Measurements from ENCODE around the gene IGSF22.

Gene IGSF22

DNA sequence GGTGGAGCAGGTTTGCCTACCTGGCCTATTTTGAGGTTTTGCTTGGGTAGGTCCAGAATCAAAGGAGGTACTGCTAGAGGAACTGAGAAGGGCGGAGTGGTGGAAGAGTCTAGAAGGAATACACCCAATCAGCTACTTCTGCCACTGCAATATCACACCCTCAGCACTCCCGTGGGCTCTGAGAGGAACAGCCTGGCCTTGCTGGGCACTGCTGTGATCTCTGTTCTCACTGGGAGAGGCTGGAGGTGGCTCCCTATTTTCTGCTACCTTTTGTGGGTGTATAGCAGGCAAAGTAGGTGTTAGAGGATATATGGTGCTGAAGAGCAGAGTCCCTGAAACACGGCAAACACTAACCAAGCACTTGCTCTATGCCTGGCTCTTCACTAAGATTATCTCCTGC, 25.0 kb upstream of the IGSF22 start:
- in situ Hi-C loops (cut with MboI; ENCODE audit: low sequenced_read_pairs, unreplicated experiment): loop anchor here (10.0 kb wide), 1 partner anchor 206 kb away; no protein-coding TSS in a partner anchor
- no peak for DNase-seq (ENCODE audit: low spot score)
- TF ChIP-seq, protein P1, sequence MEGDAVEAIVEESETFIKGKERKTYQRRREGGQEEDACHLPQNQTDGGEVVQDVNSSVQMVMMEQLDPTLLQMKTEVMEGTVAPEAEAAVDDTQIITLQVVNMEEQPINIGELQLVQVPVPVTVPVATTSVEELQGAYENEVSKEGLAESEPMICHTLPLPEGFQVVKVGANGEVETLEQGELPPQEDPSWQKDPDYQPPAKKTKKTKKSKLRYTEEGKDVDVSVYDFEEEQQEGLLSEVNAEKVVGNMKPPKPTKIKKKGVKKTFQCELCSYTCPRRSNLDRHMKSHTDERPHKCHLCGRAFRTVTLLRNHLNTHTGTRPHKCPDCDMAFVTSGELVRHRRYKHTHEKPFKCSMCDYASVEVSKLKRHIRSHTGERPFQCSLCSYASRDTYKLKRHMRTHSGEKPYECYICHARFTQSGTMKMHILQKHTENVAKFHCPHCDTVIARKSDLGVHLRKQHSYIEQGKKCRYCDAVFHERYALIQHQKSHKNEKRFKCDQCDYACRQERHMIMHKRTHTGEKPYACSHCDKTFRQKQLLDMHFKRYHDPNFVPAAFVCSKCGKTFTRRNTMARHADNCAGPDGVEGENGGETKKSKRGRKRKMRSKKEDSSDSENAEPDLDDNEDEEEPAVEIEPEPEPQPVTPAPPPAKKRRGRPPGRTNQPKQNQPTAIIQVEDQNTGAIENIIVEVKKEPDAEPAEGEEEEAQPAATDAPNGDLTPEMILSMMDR (IDR thresholded peaks at IDR 0.05; ENCODE audit: borderline replicate concordance, control extremely low read depth, extremely low read depth, insufficient read depth, missing control alignments): no peak

DNA sequence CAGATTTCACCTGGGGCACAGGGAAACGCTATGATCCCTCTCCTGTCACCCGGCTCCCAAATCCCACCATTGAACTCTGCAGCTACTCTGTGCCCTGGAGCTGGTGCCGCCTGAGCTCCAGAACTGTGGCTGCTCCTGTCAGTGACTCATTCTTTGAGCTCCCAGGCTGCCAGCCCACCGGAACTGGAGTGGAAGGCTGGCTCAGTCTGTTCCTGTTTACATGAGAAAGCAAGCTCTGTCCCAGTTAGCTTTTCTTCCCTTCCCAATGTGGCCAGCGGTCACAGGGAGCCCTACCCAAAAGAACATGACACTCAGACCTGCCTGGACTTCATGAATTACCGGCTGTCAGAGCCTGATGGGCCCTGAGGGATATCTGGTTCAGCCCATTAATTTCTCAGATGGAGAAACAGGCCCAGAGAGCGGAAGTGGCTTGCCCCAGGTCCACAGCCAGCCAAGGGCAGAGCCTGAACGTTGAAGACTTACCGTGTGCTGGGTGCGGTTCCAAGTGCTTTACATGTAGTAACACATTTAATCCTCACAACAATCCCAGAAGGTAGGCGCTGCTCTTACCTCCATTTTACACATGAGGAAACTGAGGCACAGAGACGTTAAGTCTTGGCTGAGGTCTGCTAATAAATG, 23.8 kb upstream of the IGSF22 start:
- TF ChIP-seq, protein P1 (IDR thresholded peaks at IDR 0.05; ENCODE audit: borderline replicate concordance, control extremely low read depth, extremely low read depth, insufficient read depth, missing control alignments): no peak
- in situ Hi-C loops (cut with MboI; ENCODE audit: low sequenced_read_pairs, unreplicated experiment): loop anchor here (10.0 to 25.0 kb wide), 2 partner anchors 205 to 512 kb away; partner anchors contain the start of genes SAA2 and SAA4
- DNase-seq (ENCODE audit: low spot score): no peak

DNA sequence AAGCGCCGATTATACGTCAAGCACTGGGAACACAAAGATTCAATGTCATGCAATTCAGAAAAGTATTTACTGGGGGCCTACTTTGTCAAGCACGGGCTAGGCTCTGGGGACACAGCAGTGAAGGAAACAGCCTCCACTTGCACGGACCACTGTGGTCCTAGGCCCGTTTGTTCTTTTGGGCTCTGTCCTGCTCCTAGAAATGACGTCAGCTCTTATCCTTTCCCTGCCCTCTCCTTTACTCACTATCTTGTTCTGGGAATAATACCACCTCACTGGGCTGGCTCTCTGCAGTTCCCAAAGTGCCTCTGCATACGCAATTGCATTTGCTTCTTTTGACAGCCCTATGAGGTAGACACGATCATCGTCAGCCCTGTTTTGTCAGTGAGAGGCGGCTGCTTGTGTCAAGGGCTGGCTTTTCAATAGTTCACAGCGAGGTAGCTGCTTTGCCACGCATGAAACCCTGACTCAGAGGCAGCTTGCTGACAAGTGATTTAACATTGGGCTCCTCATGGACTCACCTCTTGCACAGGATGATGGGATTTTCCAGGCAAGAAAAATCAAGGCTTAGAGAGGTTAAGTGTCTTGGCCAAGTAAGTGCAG, 22.9 kb upstream of the IGSF22 start:
- in situ Hi-C loops (cut with MboI; ENCODE audit: low sequenced_read_pairs, unreplicated experiment): loop anchor here (25.0 kb wide), 1 partner anchor 512 kb away; the partner anchor contains the start of genes SAA2 and SAA4
- no peak for DNase-seq (ENCODE audit: low spot score)

DNA sequence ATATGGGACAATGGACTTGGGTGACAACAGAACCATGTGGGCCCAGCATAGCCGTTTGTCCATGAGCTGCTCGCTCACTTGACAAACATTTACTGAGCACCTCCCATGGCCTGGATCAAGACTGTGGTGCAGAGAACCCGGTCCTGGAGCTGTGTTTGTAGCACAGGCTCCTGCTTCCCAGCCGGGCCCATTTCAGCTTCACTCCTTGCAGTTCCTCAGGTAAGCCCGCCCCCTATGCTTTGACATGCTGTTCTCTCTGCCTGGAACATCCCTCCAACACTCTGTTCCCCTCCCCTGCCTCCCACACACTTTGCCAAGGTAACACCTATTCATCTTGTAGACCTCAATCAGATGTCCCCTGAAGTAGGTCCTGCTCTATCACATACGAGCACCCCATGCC, 19.3 kb upstream of the IGSF22 start:
- TF ChIP-seq, protein P1 (IDR thresholded peaks at IDR 0.05; ENCODE audit: borderline replicate concordance, control extremely low read depth, extremely low read depth, insufficient read depth, missing control alignments): no peak
- in situ Hi-C loops (cut with MboI; ENCODE audit: low sequenced_read_pairs, unreplicated experiment): loop anchor here (25.0 kb wide), 1 partner anchor 508 kb away; the partner anchor contains the start of genes SAA2 and SAA4
- no peak for DNase-seq (ENCODE audit: low spot score)

More for the DNA sequence above, 22.9 kb upstream of the IGSF22 start:
- TF ChIP-seq, protein P1 (IDR thresholded peaks at IDR 0.05; ENCODE audit: borderline replicate concordance, control extremely low read depth, extremely low read depth, insufficient read depth, missing control alignments): no peak

DNA sequence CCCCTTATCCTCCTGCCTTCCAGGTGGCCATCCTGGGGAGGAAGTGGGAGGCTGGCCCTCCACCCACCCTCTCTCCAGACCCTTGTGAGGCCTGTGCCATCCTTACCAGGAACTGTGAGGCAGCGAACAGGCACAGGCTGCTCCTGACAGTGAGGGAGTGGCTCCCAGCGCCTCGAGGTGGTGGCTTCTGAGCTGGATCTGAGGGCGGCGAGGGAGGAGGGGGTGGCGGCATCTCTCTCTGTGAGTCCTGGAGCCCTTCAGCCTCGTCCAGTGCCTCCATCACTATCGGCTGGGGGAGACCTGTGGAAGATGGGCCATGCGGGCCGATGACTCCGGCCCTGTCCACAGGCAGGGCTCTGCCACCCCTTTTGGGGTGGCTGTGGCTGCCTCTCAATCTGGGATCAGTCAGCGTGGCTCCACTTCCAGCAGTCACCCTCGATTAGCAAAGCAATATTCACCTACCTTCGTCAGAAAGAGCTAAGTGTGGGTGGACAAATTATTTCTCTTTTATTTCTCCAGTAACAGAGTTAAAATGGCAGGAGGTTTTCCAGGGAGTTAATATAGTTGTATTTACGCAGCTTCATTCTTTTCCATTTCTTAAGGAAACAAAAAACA, 18.0 kb upstream of the IGSF22 start:
- in situ Hi-C loops (cut with MboI; ENCODE audit: low sequenced_read_pairs, unreplicated experiment): loop anchor here (25.0 kb wide), 1 partner anchor 507 kb away; the partner anchor contains the start of genes SAA2 and SAA4
- TF ChIP-seq, protein P1 (IDR thresholded peaks at IDR 0.05; ENCODE audit: borderline replicate concordance, control extremely low read depth, extremely low read depth, insufficient read depth, missing control alignments): no peak
- no peak for DNase-seq (ENCODE audit: low spot score)

DNA sequence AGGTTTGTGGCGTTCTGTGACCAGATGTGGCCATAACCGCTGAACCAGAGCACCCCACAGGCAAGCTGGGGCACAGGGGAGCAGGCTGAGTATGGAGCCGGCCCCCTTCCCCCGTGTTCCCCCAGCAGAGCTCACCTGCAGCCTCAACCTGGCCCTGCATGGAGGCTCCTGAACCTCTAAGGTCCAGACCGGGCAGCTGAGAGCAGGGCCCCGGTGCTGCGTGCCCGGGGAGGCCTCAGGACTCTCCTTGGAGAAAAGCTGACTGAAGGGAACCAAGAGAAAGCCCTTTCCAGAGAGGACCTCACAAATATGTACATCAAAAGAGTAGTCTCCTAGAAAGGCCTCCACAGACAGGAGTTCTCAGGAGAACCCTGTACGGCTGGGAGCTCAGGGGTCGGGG, 17.4 kb upstream of the IGSF22 start:
- TF ChIP-seq, protein P1 (IDR thresholded peaks at IDR 0.05; ENCODE audit: borderline replicate concordance, control extremely low read depth, extremely low read depth, insufficient read depth, missing control alignments): no peak
- DNase-seq (ENCODE audit: low spot score): no peak
- in situ Hi-C loops (cut with MboI; ENCODE audit: low sequenced_read_pairs, unreplicated experiment): loop anchor here (25.0 kb wide), 1 partner anchor 506 kb away; the partner anchor contains the start of genes SAA2 and SAA4

Measured in GM13976 (cell line).